ENCODE data around the gene ERBB4. TPM values are rescaled to one million over a fixed set of nuclear protein-coding genes. Genes with fewer than 3 reads are reported as not detected.
A peak's percentile ranks its signal among the peaks of the same experiment; 100 is the strongest.

Gene ERBB4
- total RNA-seq, 1 experiment from 2014 or later = not detected

DNA sequence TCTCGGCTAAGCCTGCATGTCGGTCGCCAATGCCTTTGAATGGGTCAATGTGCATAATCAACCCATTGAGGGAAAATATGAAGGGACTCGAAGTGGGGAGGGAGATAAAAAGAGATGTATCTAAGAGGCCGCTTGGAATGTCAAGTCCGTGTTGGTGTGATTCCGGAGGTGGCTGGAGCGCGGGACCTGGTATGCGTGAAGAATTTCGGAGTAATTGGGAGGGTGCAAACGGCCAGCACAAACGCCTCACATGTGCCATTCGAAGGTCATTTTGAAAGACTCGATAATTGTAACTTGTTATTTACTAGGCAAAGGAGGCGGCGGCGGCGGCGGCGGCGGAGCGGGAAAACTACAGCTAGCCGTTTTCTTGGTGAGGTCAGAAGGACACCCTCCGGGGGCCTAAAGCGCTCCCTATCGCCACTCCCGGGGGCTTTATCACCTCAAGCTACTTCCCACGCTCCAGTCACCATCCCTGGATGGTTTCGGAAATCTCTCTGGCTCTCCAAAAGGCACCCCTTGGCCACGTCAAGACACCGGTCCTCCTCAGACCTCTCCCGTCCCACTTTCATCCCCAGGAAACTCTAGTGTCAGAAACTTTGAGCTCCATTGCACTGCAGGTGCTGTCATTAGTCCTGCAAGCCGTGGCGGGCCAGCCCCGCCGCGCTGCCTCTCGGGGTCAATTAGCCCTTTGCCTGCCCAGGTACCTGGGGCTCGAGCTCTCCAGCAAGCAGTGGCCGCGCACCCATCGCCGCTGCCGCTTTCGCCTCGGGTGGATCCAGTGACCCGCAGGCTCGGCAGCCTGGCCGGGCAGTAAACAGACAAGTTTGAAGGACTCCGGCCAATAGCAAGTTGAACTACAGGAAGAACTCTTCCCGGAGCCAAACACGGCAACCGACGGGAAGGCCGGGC is 1.5 kb downstream of the ERBB4 start:
- peak overlapping the region; percentile 70 for H3K4me3 Mint-ChIP-seq (ENCODE audit: unreplicated experiment)
- no TSS peak for BruUV-seq (replicated peaks)
- ChIA-PET CTCF (interaction anchor here (0.6 to 1.0 kb wide), 3 partner anchors 13 to 389 kb away, joined by 3 read pairs; no protein-coding TSS in a partner anchor), POLR2A (interaction anchor here (0.7 kb wide), 1 partner anchor 90 kb away, joined by 3 read pairs; no protein-coding TSS in a partner anchor)
- H3K9me3 Mint-ChIP-seq (ENCODE audit: unreplicated experiment) = no peaks in the 10 kb centered on the region
- peaks cover 83% of the 10 kb centered on the region for H3K27me3 Mint-ChIP-seq (ENCODE audit: insufficient read depth, unreplicated experiment)
- TF ChIP-seq, protein P1, sequence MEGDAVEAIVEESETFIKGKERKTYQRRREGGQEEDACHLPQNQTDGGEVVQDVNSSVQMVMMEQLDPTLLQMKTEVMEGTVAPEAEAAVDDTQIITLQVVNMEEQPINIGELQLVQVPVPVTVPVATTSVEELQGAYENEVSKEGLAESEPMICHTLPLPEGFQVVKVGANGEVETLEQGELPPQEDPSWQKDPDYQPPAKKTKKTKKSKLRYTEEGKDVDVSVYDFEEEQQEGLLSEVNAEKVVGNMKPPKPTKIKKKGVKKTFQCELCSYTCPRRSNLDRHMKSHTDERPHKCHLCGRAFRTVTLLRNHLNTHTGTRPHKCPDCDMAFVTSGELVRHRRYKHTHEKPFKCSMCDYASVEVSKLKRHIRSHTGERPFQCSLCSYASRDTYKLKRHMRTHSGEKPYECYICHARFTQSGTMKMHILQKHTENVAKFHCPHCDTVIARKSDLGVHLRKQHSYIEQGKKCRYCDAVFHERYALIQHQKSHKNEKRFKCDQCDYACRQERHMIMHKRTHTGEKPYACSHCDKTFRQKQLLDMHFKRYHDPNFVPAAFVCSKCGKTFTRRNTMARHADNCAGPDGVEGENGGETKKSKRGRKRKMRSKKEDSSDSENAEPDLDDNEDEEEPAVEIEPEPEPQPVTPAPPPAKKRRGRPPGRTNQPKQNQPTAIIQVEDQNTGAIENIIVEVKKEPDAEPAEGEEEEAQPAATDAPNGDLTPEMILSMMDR (IDR thresholded peaks at IDR 0.05; ENCODE audit: unreplicated experiment) = no peak
- H3K4me1 Mint-ChIP-seq (ENCODE audit: insufficient read depth, unreplicated experiment) = peaks cover 12% of the 10 kb centered on the region
- intact Hi-C loops (cut with micrococcal nuclease) = no loop called here
- DNase-seq (ENCODE audit: unreplicated experiment) = no peak
- no peaks in the 10 kb centered on the region for H3K36me3 Mint-ChIP-seq (ENCODE audit: insufficient read depth, unreplicated experiment)
- no peak overlapping the region for H3K27ac Mint-ChIP-seq (ENCODE audit: low read depth, unreplicated experiment)

DNA sequence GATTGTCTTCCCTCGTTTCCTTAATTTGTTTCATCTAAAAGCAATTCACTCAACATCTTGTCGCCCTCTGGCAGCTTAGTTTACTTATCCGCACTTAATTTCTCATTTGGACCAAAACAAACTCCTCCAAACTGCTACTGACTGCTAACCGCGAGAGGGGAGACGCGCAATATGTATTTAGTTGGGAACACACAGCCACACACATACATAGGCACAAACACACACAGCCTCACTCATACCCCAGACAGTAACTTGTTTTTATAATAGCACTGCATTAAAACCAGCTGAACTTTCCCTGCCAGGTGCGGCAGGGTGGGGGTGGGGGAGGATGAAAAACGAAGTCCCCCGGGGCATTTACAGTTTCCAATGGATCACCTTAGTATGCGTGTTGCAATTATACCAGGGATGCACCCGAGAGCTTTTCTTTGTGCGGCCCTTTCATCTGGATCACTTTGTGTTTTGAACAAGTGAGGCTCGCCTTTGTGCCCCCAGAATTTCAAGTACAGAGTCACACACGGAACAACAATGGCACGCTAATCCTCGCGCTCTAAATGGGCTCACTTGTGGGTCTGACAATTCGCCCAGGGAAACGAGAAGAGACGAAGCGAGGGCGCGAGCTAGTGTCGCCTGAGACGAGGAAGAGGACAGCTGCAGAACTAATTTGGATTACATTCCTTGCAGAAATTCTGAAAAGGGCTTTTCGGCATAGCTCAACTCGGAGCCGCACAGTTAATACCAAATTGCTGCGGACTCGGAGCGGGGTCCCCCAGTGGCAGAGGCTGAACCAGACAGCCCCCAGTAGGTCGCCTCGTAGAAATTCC is 2.4 kb downstream of the ERBB4 start:
- no peak for DNase-seq (ENCODE audit: unreplicated experiment)
- CTCF ChIA-PET = interaction anchor here (0.6 to 0.7 kb wide), 3 partner anchors 28 to 388 kb away, joined by 3 read pairs; no protein-coding TSS in a partner anchor
- no peak overlapping the region for H3K4me3 Mint-ChIP-seq (ENCODE audit: unreplicated experiment)
- peaks cover 12% of the 10 kb centered on the region for H3K4me1 Mint-ChIP-seq (ENCODE audit: insufficient read depth, unreplicated experiment)
- TF ChIP-seq, protein P1 (IDR thresholded peaks at IDR 0.05; ENCODE audit: unreplicated experiment) = no peak
- H3K36me3 Mint-ChIP-seq (ENCODE audit: insufficient read depth, unreplicated experiment) = no peaks in the 10 kb centered on the region
- BruUV-seq (replicated peaks) = no TSS peak
- intact Hi-C loops (cut with micrococcal nuclease) = no loop called here
- H3K9me3 Mint-ChIP-seq (ENCODE audit: unreplicated experiment) = no peaks in the 10 kb centered on the region
- peaks cover 78% of the 10 kb centered on the region for H3K27me3 Mint-ChIP-seq (ENCODE audit: insufficient read depth, unreplicated experiment)
- POLR2A ChIA-PET = interaction anchor here (0.7 kb wide), 1 partner anchor 89 kb away, joined by 3 read pairs; no protein-coding TSS in a partner anchor
- no peak overlapping the region for H3K27ac Mint-ChIP-seq (ENCODE audit: low read depth, unreplicated experiment)

DNA sequence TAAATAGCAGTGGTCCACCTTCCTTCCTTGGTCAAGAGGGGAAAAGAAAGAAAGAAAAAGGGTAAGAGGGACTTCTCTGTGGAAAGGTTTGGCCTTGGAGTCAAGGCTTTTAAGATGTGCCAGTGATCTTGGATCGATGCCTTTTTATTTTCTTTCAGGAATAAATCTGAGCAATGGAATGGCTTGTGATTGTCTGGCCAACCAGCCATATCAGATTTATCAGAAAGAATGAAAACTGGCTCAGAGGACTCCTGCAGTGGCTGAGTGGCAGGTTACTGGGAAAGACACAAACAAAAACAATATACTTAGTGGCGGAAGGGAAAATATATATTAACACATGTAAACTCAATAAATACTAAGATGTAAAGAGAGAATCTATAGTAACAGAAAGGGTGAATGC is 4.3 kb downstream of the ERBB4 start:
- BruUV-seq (replicated peaks) = no TSS peak
- TF ChIP-seq, protein P1 (IDR thresholded peaks at IDR 0.05; ENCODE audit: unreplicated experiment) = no peak
- intact Hi-C loops (cut with micrococcal nuclease) = no loop called here

DNA sequence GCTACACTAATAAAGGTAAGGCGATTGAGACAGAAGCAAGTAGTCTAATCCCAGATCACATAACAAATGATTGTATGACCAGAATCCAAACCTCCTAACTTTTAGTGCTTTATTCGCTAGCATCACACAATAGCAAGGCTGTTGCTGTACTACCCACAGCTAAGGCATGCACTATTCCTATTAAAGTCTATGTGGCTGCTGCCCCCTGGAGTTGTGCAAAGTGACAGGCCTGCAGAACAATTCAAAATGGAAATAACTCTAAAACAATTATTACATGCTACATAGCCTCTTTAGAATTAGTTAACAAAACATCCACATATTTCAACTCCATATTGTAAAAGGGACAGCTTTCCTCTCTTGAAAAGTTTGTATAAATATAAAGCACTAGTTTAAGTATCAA is 6.0 kb downstream of the ERBB4 start:
- Mint-ChIP-seq H3K4me1 (ENCODE audit: insufficient read depth, unreplicated experiment) (peaks cover 12% of the 10 kb centered on the region), H3K36me3 (ENCODE audit: insufficient read depth, unreplicated experiment) (no peaks in the 10 kb centered on the region), H3K9me3 (ENCODE audit: unreplicated experiment) (no peaks in the 10 kb centered on the region), H3K4me3 (ENCODE audit: unreplicated experiment) (no peak overlapping the region), H3K27me3 (ENCODE audit: insufficient read depth, unreplicated experiment) (peaks cover 76% of the 10 kb centered on the region), H3K27ac (ENCODE audit: low read depth, unreplicated experiment) (no peak overlapping the region)
- TF ChIP-seq, protein P1 (IDR thresholded peaks at IDR 0.05; ENCODE audit: unreplicated experiment) = no peak
- ChIA-PET CTCF (interaction anchor here (0.7 to 1.1 kb wide), 2 partner anchors 96 to 100 kb away, joined by 3 read pairs; no protein-coding TSS in a partner anchor), POLR2A (no interaction called here)
- intact Hi-C loops (cut with micrococcal nuclease) = no loop called here
- no peak for DNase-seq (ENCODE audit: unreplicated experiment)
- no TSS peak for BruUV-seq (replicated peaks)

More for the DNA sequence above, 4.3 kb downstream of the ERBB4 start:
- peaks cover 12% of the 10 kb centered on the region for H3K4me1 Mint-ChIP-seq (ENCODE audit: insufficient read depth, unreplicated experiment)
- no peak overlapping the region for H3K27ac Mint-ChIP-seq (ENCODE audit: low read depth, unreplicated experiment)
- H3K4me3 Mint-ChIP-seq (ENCODE audit: unreplicated experiment) = no peak overlapping the region
- no peaks in the 10 kb centered on the region for H3K36me3 Mint-ChIP-seq (ENCODE audit: insufficient read depth, unreplicated experiment)
- no peaks in the 10 kb centered on the region for H3K9me3 Mint-ChIP-seq (ENCODE audit: unreplicated experiment)
- ChIA-PET POLR2A (no interaction called here), CTCF (no interaction called here)
- no peak for DNase-seq (ENCODE audit: unreplicated experiment)
- H3K27me3 Mint-ChIP-seq (ENCODE audit: insufficient read depth, unreplicated experiment) = peaks cover 78% of the 10 kb centered on the region
